Measurements from ENCODE around the gene CSF3.

Gene CSF3

DNA sequence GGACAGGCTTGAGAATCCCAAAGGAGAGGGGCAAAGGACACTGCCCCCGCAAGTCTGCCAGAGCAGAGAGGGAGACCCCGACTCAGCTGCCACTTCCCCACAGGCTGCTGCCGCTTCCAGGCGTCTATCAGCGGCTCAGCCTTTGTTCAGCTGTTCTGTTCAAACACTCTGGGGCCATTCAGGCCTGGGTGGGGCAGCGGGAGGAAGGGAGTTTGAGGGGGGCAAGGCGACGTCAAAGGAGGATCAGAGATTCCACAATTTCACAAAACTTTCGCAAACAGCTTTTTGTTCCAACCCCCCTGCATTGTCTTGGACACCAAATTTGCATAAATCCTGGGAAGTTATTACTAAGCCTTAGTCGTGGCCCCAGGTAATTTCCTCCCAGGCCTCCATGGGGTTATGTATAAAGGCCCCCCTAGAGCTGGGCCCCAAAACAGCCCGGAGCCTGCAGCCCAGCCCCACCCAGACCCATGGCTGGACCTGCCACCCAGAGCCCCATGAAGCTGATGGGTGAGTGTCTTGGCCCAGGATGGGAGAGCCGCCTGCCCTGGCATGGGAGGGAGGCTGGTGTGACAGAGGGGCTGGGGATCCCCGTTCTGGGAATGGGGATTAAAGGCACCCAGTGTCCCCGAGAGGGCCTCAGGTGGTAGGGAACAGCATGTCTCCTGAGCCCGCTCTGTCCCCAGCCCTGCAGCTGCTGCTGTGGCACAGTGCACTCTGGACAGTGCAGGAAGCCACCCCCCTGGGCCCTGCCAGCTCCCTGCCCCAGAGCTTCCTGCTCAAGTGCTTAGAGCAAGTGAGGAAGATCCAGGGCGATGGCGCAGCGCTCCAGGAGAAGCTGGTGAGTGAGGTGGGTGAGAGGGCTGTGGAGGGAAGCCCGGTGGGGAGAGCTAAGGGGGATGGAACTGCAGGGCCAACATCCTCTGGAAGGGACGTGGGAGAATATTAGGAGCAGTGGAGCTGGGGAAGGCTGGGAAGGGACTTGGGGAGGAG, at the start of gene CSF3:
Gene CSF3 (plus strand): TSS at position 436 of the 993 bp plus-strand sequence. CDS start 35 bp downstream, at position 471.
- H3K4me3 ChIP-seq (ENCODE audit: low read depth, low read length) = no peak within 1 kb of the TSS
- no peaks in the 10 kb centered on the region for H3K27me3 ChIP-seq (replicated peaks)
- TF ChIP-seq, protein P1, sequence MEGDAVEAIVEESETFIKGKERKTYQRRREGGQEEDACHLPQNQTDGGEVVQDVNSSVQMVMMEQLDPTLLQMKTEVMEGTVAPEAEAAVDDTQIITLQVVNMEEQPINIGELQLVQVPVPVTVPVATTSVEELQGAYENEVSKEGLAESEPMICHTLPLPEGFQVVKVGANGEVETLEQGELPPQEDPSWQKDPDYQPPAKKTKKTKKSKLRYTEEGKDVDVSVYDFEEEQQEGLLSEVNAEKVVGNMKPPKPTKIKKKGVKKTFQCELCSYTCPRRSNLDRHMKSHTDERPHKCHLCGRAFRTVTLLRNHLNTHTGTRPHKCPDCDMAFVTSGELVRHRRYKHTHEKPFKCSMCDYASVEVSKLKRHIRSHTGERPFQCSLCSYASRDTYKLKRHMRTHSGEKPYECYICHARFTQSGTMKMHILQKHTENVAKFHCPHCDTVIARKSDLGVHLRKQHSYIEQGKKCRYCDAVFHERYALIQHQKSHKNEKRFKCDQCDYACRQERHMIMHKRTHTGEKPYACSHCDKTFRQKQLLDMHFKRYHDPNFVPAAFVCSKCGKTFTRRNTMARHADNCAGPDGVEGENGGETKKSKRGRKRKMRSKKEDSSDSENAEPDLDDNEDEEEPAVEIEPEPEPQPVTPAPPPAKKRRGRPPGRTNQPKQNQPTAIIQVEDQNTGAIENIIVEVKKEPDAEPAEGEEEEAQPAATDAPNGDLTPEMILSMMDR (IDR thresholded peaks at IDR 0.05; ENCODE audit: low read depth, low read length, missing control alignments) = no peak
- DNase-seq = no peak
- no peak within 1 kb of the TSS for H3K27ac ChIP-seq
- H3K36me3 ChIP-seq (replicated peaks) = peaks cover 3% of the 10 kb centered on the region
- in situ Hi-C loops (cut with HindIII; ENCODE audit: low pct_ligation_motif_present, low sequenced_read_pairs) = no loop called here

DNA sequence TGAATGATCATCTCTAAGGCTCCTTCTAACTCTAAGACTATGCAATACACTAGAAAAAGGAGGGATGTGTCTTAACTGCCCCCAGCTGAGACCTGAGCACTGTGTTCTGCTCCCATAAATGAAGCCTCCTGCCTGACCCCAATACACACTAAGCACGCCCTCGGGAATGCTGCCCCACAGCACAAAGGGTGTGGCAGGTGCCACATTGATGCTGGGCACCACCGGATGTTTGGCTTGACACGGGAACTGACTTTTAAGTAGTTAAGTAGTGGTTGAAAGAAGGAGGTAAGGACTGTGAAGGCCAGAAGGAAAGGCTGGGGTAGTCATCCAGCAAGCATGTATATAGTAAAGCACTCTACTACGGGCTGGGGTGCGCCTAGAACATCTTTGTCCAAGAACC, 48.5 kb upstream of the CSF3 start:
- no peak for DNase-seq
- in situ Hi-C loops (cut with HindIII; ENCODE audit: low pct_ligation_motif_present, low sequenced_read_pairs) = no loop called here
- Histone ChIP-seq H3K4me3 (ENCODE audit: low read depth, low read length) (no peak overlapping the region), H3K27me3 (replicated peaks) (no peaks in the 10 kb centered on the region), H3K36me3 (replicated peaks) (no peaks in the 10 kb centered on the region), H3K27ac (no peak overlapping the region)
- TF ChIP-seq, protein P1 (IDR thresholded peaks at IDR 0.05; ENCODE audit: low read depth, low read length, missing control alignments) = no peak

DNA sequence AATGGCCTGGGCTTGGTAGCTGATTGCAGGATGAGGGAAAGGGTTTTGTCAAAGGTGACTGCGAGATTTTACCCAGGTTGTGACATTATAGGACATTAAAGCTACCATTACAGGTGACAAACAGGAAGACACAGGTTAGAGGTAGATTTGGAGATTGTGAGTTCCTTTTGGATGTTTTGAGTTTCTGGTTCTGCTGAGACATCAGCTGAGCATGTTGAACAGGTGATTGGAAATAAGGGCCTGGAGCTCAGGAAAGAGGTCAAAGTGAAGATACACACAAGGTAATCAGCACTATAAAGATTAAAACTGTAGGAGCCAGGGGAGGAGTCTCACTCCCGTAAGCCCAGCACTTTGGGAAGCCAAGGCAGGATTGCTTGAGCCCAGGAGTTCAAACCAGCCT, 46.5 kb upstream of the CSF3 start:
- TF ChIP-seq, protein P1 (IDR thresholded peaks at IDR 0.05; ENCODE audit: low read depth, low read length, missing control alignments) = no peak
- DNase-seq = no peak
- Histone ChIP-seq H3K27me3 (replicated peaks) (no peaks in the 10 kb centered on the region), H3K4me3 (ENCODE audit: low read depth, low read length) (no peak overlapping the region), H3K36me3 (replicated peaks) (no peaks in the 10 kb centered on the region), H3K27ac (no peak overlapping the region)
- in situ Hi-C loops (cut with HindIII; ENCODE audit: low pct_ligation_motif_present, low sequenced_read_pairs) = no loop called here

- TF ChIP-seq, protein P1 (IDR thresholded peaks at IDR 0.05; ENCODE audit: low read depth, low read length, missing control alignments) = no peak
- in situ Hi-C loops (cut with HindIII; ENCODE audit: low pct_ligation_motif_present, low sequenced_read_pairs) = no loop called here
- DNase-seq = no peak
- no peaks in the 10 kb centered on the region for H3K27me3 ChIP-seq (replicated peaks)
- H3K36me3 ChIP-seq (replicated peaks) = no peaks in the 10 kb centered on the region
- H3K27ac ChIP-seq = no peak overlapping the region
- no peak overlapping the region for H3K4me3 ChIP-seq (ENCODE audit: low read depth, low read length)
These were observed 45.9 kb upstream of the CSF3 start for GRCh38 chr17:39969375-39969774.

DNA sequence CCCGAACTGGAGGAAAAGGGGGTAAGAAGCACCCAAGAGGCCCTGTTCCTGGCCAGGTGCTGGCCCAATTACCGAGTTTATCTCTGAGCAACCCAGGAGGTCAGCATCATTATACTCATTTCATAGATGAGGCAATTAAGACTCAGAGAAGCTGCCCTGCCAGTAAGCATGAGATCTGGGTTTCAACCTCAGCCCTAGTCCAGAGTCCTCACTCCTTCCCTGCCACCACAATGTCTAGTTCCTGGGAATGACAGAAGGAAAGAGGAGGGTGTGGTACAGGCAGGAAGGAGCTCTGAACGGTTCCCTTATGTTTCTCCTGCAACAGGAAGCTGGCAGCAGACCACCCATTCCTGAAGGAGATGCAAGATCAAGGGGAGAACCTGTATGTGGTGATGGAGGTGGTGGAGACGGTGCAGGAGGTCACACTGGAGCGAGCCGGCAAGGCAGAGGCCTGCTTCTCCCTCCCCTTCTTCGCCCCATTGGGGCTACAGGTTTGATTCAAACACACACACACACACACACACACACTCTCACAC, 45.0 kb upstream of the CSF3 start:
- Histone ChIP-seq H3K27me3 (replicated peaks) (no peaks in the 10 kb centered on the region), H3K36me3 (replicated peaks) (no peaks in the 10 kb centered on the region), H3K27ac (no peak overlapping the region), H3K4me3 (ENCODE audit: low read depth, low read length) (no peak overlapping the region)
- no peak for DNase-seq
- in situ Hi-C loops (cut with HindIII; ENCODE audit: low pct_ligation_motif_present, low sequenced_read_pairs) = no loop called here
- TF ChIP-seq, protein P1 (IDR thresholded peaks at IDR 0.05; ENCODE audit: low read depth, low read length, missing control alignments) = no peak

Measured in brain microvascular endothelial cell (primary cell).